GM21360 (cell line): ENCODE results near the gene CFAP61.

Source experiments
- ATAC-seq: cut with Tn5 transposase; IDR thresholded peaks from one replicate; pipeline ENCODE4 v1.9.1; 2021; ENCODE audit warnings: mild to moderate bottlenecking, moderate library complexity; ENCODE audit not compliant: unreplicated experiment

CFAP61 gene

GRCh38 chr20:20303320-20303719 lies 251.0 kb downstream of the CFAP61 start:
- no peak for ATAC-seq

GRCh38 chr20:20303742-20304141 lies 251.4 kb downstream of the CFAP61 start:
- no peak for ATAC-seq

- no peak for ATAC-seq
Measured at GRCh38 chr20:20304942-20305341, 252.6 kb downstream of the CFAP61 start.

GRCh38 chr20:20312562-20312961 lies 260.2 kb downstream of the CFAP61 start:
- no peak for ATAC-seq

GRCh38 chr20:20317195-20317594 lies 264.9 kb downstream of the CFAP61 start:
- peak; percentile 85 for ATAC-seq

- peak; percentile 14 for ATAC-seq
Measured at GRCh38 chr20:20317621-20318364, 265.5 kb downstream of the CFAP61 start.

- no peak for ATAC-seq
Measured at GRCh38 chr20:20318365-20319161, 266.2 kb downstream of the CFAP61 start.

- ATAC-seq: no peak
Measured at GRCh38 chr20:20321134-20321533, 268.8 kb downstream of the CFAP61 start.

- ATAC-seq: no peak
Measured at GRCh38 chr20:20321917-20322316, 269.6 kb downstream of the CFAP61 start.

GRCh38 chr20:20322912-20323311 lies 270.6 kb downstream of the CFAP61 start:
- ATAC-seq: no peak

- no peak for ATAC-seq
Measured at GRCh38 chr20:20327746-20328145, 275.4 kb downstream of the CFAP61 start.

- ATAC-seq: no peak
Measured at GRCh38 chr20:20329564-20329963, 277.2 kb downstream of the CFAP61 start.

GRCh38 chr20:20331156-20331555 lies 278.8 kb downstream of the CFAP61 start:
- no peak for ATAC-seq

GRCh38 chr20:20331817-20332216 lies 279.5 kb downstream of the CFAP61 start:
- no peak for ATAC-seq

GRCh38 chr20:20333866-20334265 lies 281.5 kb downstream of the CFAP61 start:
- no peak for ATAC-seq

- peak; percentile 87 for ATAC-seq
Measured at GRCh38 chr20:20334489-20334888, 282.2 kb downstream of the CFAP61 start.

- ATAC-seq: no peak
Measured at GRCh38 chr20:20338133-20338730, 285.9 kb downstream of the CFAP61 start.

- no peak for ATAC-seq
Measured at GRCh38 chr20:20340443-20340842, 288.1 kb downstream of the CFAP61 start.

- ATAC-seq: no peak
Measured at GRCh38 chr20:20341371-20341770, 289.0 kb downstream of the CFAP61 start.

- ATAC-seq: no peak
Measured at GRCh38 chr20:20342066-20342465, 289.7 kb downstream of the CFAP61 start.

- ATAC-seq: no peak
Measured at GRCh38 chr20:20343932-20344331, 291.6 kb downstream of the CFAP61 start.

GRCh38 chr20:20344476-20344875 lies 292.1 kb downstream of the CFAP61 start:
- no peak for ATAC-seq
